Measurements from ENCODE around the gene PRKAG1.

DNA sequence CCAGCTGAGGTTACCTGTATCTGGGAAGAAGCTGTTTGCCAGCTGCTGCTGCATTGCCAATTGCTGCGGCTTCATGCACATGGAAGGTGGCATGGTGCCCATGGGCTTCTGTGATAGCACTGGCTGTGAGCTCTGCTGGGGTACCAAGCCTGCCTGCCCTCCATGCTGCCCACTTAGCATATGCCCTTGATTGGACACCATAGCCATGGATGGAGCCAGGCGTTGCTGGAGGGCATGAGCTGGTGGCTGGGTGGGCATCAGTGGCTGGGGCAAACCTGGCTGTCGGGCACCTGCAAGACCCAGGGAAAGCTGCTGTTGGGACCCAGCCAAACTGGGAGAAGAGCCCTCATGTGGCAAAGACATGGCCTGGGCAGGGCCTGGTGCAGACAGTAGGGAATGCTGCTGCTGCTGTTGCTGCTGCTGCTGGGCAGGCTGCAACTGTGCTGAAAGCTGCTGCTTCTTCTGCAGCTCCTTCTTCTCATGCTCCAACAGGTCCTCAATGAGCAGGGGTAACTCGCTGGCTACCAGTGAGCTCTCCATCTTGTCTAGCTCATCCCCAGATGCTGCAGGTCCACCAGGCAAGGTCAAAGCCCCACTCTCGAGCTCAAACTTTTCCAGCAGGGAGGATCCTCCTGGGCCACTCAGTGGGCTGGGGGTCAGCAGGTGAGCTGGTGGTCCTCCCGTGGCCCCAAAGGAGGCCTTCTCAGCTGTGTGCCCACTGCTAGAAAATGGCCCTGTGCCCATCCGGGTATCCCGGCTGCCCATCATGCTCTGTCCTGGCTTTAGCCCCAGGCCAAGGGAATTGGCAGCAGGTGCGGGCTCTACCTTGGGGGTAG, 18.8 kb upstream of the PRKAG1 start:
- TF ChIP-seq, protein P1, sequence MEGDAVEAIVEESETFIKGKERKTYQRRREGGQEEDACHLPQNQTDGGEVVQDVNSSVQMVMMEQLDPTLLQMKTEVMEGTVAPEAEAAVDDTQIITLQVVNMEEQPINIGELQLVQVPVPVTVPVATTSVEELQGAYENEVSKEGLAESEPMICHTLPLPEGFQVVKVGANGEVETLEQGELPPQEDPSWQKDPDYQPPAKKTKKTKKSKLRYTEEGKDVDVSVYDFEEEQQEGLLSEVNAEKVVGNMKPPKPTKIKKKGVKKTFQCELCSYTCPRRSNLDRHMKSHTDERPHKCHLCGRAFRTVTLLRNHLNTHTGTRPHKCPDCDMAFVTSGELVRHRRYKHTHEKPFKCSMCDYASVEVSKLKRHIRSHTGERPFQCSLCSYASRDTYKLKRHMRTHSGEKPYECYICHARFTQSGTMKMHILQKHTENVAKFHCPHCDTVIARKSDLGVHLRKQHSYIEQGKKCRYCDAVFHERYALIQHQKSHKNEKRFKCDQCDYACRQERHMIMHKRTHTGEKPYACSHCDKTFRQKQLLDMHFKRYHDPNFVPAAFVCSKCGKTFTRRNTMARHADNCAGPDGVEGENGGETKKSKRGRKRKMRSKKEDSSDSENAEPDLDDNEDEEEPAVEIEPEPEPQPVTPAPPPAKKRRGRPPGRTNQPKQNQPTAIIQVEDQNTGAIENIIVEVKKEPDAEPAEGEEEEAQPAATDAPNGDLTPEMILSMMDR (IDR thresholded peaks at IDR 0.05): no peak
- TF ChIP-seq POLR2AphosphoS5 (IDR thresholded peaks at IDR 0.05): no peak
- TF ChIP-seq POLR2A (IDR thresholded peaks at IDR 0.05): no peak
